GM18867 (cell line): Measurements from ENCODE around the gene ZNF408.
"Not testable (repeated sequence)": the region's sequence is repeated elsewhere in the genome, so short reads cannot be mapped to it uniquely, and the experiment has no call there.

Source experiments
- ATAC-seq: cut with Tn5 transposase; IDR thresholded peaks from one replicate; pipeline ENCODE4 v1.9.1; 2021; ENCODE audit warnings: mild to moderate bottlenecking, moderate library complexity; ENCODE audit not compliant: unreplicated experiment

The ZNF408 gene

GRCh38 chr11:46700241-46701077 lies at the start of gene ZNF408, which contains the start of gene ARHGAP1:
Gene ZNF408 (plus strand): TSS chr11:46701031. CDS start chr11:46701048, 17 bp downstream.
Gene ARHGAP1 (minus strand): TSS chr11:46700619. CDS start chr11:46696107, 4,512 bp downstream.
- peak; percentile 89 for ATAC-seq

- no peak for ATAC-seq
These were observed 45.2 kb upstream of the ZNF408 start for GRCh38 chr11:46655631-46656030.

- no peak for ATAC-seq
These were observed 43.6 kb upstream of the ZNF408 start for GRCh38 chr11:46657186-46657585.

GRCh38 chr11:46658259-46658658 lies 42.6 kb upstream of the ZNF408 start:
- no peak for ATAC-seq

- no peak for ATAC-seq
These were observed 40.9 kb upstream of the ZNF408 start for GRCh38 chr11:46659908-46660307.

GRCh38 chr11:46661836-46662235 lies 39.0 kb upstream of the ZNF408 start:
- ATAC-seq = no peak

- ATAC-seq = no peak
These were observed 38.5 kb upstream of the ZNF408 start for GRCh38 chr11:46662366-46662765.

- no peak for ATAC-seq
These were observed 37.4 kb upstream of the ZNF408 start for GRCh38 chr11:46663277-46663940.

- ATAC-seq = no peak
These were observed 36.2 kb upstream of the ZNF408 start for GRCh38 chr11:46664612-46665011.

- ATAC-seq = no peak
These were observed 35.5 kb upstream of the ZNF408 start for GRCh38 chr11:46665356-46665755.

- ATAC-seq = no peak
These were observed 34.3 kb upstream of the ZNF408 start for GRCh38 chr11:46666516-46666915.

GRCh38 chr11:46667043-46667481 lies 33.8 kb upstream of the ZNF408 start:
- no peak for ATAC-seq

GRCh38 chr11:46668480-46669085 lies 32.2 kb upstream of the ZNF408 start:
- no peak for ATAC-seq

GRCh38 chr11:46669711-46670139 lies 31.1 kb upstream of the ZNF408 start:
- no peak for ATAC-seq

- not testable (repeated sequence) for ATAC-seq
These were observed 30.3 kb upstream of the ZNF408 start for GRCh38 chr11:46670521-46670920.

- no peak for ATAC-seq
These were observed 28.9 kb upstream of the ZNF408 start for GRCh38 chr11:46671958-46672315.

GRCh38 chr11:46672381-46672839 lies 28.4 kb upstream of the ZNF408 start:
- no peak for ATAC-seq

GRCh38 chr11:46673713-46674462 lies 26.9 kb upstream of the ZNF408 start:
- ATAC-seq = no peak

GRCh38 chr11:46674463-46675287 lies 26.2 kb upstream of the ZNF408 start:
- no peak for ATAC-seq

GRCh38 chr11:46675288-46675851 lies 25.5 kb upstream of the ZNF408 start:
- ATAC-seq = no peak
